Measurements from ENCODE around the gene TM9SF3. TPM values are rescaled to one million over a fixed set of nuclear protein-coding genes. Genes with fewer than 3 reads are reported as not detected.

Gene TM9SF3
- total RNA-seq, 1 experiment from 2014 or later = 125 TPM

DNA sequence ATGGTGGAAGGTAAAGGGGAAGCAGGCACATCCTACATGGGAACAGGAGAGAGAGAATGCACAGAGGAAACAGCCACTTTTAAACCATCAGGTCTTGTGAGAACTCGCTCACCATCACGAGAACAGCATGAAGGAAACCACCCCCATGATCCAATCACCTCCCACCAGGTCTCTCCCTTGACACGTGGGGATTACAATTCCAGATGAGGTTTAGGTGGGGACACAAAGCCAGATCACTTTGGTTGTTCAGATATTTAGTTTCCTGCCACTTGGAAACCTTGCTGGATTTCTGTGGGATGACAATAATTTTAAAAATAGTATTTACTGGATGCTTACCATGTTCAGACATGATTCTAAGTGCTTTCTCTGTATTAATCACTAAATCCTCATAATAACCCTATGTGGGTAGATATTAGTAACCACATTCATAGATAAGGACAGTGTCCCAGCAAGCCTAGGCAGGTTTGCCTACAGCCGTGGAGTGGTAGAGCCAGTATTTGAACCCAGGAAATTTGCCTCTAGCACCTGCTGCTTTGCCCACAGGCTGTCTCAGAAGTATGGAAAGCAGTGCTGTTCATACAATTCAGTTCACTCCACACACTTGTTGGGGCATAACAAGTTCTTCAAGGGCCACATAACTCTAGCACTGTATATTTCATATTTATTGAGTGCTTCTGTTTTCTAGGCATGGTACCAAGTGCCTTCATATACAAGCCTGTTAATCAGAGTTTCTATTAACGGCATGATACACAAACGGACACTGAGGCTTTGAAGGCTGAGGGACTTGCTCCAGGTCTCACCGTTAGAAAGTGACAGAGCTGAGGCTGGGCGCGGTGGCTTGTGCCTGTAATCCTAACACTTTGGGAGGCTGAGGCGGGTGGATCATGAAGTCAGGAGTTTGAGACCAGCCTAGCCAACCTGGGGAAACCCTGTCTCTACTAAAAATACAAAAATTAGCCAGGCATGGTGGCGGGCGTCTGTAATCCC, 81.4 kb downstream of the TM9SF3 start:
- Histone ChIP-seq H3K27ac (ENCODE audit: low read depth, low read length, poor library complexity, severe bottlenecking) (no peak overlapping the region), H3K9me3 (ENCODE audit: low read depth, low read length, poor library complexity, severe bottlenecking) (no peaks in the 10 kb centered on the region), H3K36me3 (ENCODE audit: insufficient read depth, low read length, poor library complexity, severe bottlenecking) (no peaks in the 10 kb centered on the region), H3K4me3 (ENCODE audit: low read depth, low read length, poor library complexity, severe bottlenecking) (no peak overlapping the region), H3K27me3 (replicated peaks; ENCODE audit: insufficient read depth, low read depth, low read length, poor library complexity) (no peaks in the 10 kb centered on the region), H3K4me1 (ENCODE audit: insufficient read depth, low read length, poor library complexity, severe bottlenecking) (no peaks in the 10 kb centered on the region)
- intact Hi-C loops (cut with micrococcal nuclease; ENCODE audit: unreplicated experiment) = no loop called here
- POLR2A ChIA-PET (ENCODE audit: low non-redundant PET) = no interaction called here
- CTCF ChIA-PET = no interaction called here
- no peak for DNase-seq (ENCODE audit: low spot score)
- no peak for TF ChIP-seq EZH2 (IDR thresholded peaks at IDR 0.05; ENCODE audit: borderline replicate concordance, low read depth, low read length, poor library complexity, severe bottlenecking)
- TF ChIP-seq, protein P1, sequence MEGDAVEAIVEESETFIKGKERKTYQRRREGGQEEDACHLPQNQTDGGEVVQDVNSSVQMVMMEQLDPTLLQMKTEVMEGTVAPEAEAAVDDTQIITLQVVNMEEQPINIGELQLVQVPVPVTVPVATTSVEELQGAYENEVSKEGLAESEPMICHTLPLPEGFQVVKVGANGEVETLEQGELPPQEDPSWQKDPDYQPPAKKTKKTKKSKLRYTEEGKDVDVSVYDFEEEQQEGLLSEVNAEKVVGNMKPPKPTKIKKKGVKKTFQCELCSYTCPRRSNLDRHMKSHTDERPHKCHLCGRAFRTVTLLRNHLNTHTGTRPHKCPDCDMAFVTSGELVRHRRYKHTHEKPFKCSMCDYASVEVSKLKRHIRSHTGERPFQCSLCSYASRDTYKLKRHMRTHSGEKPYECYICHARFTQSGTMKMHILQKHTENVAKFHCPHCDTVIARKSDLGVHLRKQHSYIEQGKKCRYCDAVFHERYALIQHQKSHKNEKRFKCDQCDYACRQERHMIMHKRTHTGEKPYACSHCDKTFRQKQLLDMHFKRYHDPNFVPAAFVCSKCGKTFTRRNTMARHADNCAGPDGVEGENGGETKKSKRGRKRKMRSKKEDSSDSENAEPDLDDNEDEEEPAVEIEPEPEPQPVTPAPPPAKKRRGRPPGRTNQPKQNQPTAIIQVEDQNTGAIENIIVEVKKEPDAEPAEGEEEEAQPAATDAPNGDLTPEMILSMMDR (conservative IDR thresholded peaks at IDR 0.05; ENCODE audit: low read depth, low read length) = no peak
- no TSS peak for BruUV-seq (replicated peaks)

DNA sequence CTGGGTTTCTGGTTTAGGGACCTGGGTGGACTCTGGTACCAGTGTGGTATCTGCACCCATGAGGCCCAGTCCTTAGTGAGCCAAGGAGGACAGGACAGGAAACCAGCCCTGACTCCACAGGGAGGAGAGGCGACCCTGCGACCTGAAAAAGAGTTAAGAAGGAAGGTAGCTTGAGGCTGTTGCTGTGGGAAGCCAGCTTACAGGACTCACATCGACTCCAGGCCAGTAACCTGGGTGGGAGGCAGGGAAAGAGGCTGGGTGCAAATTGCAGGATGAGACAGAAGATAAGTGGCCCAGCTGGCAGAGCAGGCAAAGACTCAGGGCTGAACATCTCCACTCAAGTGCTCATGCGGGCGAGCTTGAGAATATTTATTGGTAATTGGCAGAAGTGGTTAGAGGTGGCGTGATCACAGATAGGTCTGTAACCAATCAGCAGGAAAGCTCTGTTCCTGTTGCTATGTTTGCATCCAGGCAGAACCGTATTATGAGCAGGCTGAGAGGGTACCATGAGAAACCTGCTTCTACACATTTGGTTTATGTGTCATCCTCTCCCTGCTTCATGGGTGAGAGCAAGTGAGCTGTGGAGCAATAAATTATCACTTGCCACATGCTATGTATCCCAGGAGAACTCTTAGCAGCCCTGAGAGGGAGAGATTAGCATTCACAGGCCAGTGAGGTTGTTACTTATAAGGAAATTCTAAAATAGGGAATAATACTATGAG, 84.1 kb downstream of the TM9SF3 start:
- Histone ChIP-seq H3K4me1 (ENCODE audit: insufficient read depth, low read length, poor library complexity, severe bottlenecking) (no peaks in the 10 kb centered on the region), H3K27ac (ENCODE audit: low read depth, low read length, poor library complexity, severe bottlenecking) (no peak overlapping the region), H3K4me3 (ENCODE audit: low read depth, low read length, poor library complexity, severe bottlenecking) (no peak overlapping the region), H3K9me3 (ENCODE audit: low read depth, low read length, poor library complexity, severe bottlenecking) (no peaks in the 10 kb centered on the region), H3K27me3 (replicated peaks; ENCODE audit: insufficient read depth, low read depth, low read length, poor library complexity) (no peaks in the 10 kb centered on the region), H3K36me3 (ENCODE audit: insufficient read depth, low read length, poor library complexity, severe bottlenecking) (no peaks in the 10 kb centered on the region)
- ChIA-PET CTCF (no interaction called here), POLR2A (ENCODE audit: low non-redundant PET) (interaction anchor here (0.6 kb wide), 1 partner anchor 79 kb away, joined by 3 read pairs; no protein-coding TSS in a partner anchor)
- intact Hi-C loops (cut with micrococcal nuclease; ENCODE audit: unreplicated experiment) = no loop called here
- TF ChIP-seq EZH2 (IDR thresholded peaks at IDR 0.05; ENCODE audit: borderline replicate concordance, low read depth, low read length, poor library complexity, severe bottlenecking) = no peak
- TF ChIP-seq, protein P1 (conservative IDR thresholded peaks at IDR 0.05; ENCODE audit: low read depth, low read length) = no peak
- no TSS peak for BruUV-seq (replicated peaks)
- DNase-seq (ENCODE audit: low spot score) = peak; percentile 7

DNA sequence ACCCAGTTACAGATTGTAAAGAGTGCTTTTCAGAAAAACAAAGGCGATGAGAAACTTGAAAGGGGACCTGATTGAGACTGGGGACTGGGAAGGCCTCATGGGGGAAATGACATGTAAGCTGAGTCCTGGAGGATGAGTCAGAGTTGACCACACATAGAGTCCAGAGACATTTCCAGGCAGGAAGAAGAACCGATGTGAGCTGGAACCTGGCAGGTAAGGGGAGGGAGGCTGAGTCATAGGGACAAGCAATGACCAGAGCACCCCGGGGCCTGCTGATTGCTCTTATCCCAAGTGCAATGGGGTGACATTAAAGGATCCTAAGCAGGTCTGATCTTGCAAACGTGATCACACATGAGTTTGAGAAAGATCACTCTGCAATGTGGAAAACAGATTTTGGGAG, 84.8 kb downstream of the TM9SF3 start:
- no peak overlapping the region for H3K27ac ChIP-seq (ENCODE audit: low read depth, low read length, poor library complexity, severe bottlenecking)
- no peaks in the 10 kb centered on the region for H3K36me3 ChIP-seq (ENCODE audit: insufficient read depth, low read length, poor library complexity, severe bottlenecking)
- ChIA-PET POLR2A (ENCODE audit: low non-redundant PET) (interaction anchor here (0.6 kb wide), 1 partner anchor 78 kb away, joined by 3 read pairs; no protein-coding TSS in a partner anchor), CTCF (no interaction called here)
- no TSS peak for BruUV-seq (replicated peaks)
- H3K4me3 ChIP-seq (ENCODE audit: low read depth, low read length, poor library complexity, severe bottlenecking) = no peak overlapping the region
- H3K4me1 ChIP-seq (ENCODE audit: insufficient read depth, low read length, poor library complexity, severe bottlenecking) = no peaks in the 10 kb centered on the region
- H3K27me3 ChIP-seq (replicated peaks; ENCODE audit: insufficient read depth, low read depth, low read length, poor library complexity) = no peaks in the 10 kb centered on the region
- intact Hi-C loops (cut with micrococcal nuclease; ENCODE audit: unreplicated experiment) = no loop called here
- DNase-seq (ENCODE audit: low spot score) = no peak
- H3K9me3 ChIP-seq (ENCODE audit: low read depth, low read length, poor library complexity, severe bottlenecking) = no peaks in the 10 kb centered on the region
- TF ChIP-seq EZH2 (IDR thresholded peaks at IDR 0.05; ENCODE audit: borderline replicate concordance, low read depth, low read length, poor library complexity, severe bottlenecking) = no peak
- TF ChIP-seq, protein P1 (conservative IDR thresholded peaks at IDR 0.05; ENCODE audit: low read depth, low read length) = no peak

Measured in A673 (cell line).